GM23338 (cell line): ENCODE measurements around the gene CCDC93. TPM values are rescaled to one million over a fixed set of nuclear protein-coding genes. Genes with fewer than 3 reads are reported as not detected.

Experiments
- ATAC-seq: fragments of 200-7000 bp; cut with Tn5 transposase; 3 replicates; pipeline ENCODE4 v1.9.1; 2020
- DNase-seq: peaks from one replicate; pipeline ENCODE4 v3.0.0-alpha.2; 2015; ENCODE audit warnings: low spot score
- H2AFZ ChIP-seq: fragments of 200-600 bp; sonication (generic); 2 replicates; pipeline ENCODE4 v1.8.0; 2016; ENCODE audit warnings: antibody characterized with exemption, mild to moderate bottlenecking, moderate library complexity
- H3F3A ChIP-seq: fragments of 200-600 bp; sonication (generic); replicated peaks from 2 replicates; pipeline ENCODE4 v1.8.0; 2017; ENCODE audit warnings: antibody characterized with exemption, mixed run types, low read depth
- H3K27ac ChIP-seq: fragments of 200-600 bp; sonication (generic); 2 replicates; pipeline ENCODE4 v1.6.1; 2016; ENCODE audit warnings: low read depth
- H3K27me3 ChIP-seq: fragments of 200-600 bp; sonication (generic); 2 replicates; pipeline ENCODE4 v1.8.0; 2016; ENCODE audit warnings: mild to moderate bottlenecking, mixed run types, moderate library complexity; ENCODE audit not compliant: insufficient read depth
- H3K36me3 ChIP-seq: fragments of 200-600 bp; sonication (generic); 2 replicates; pipeline ENCODE4 v1.8.0; 2016; ENCODE audit warnings: mild to moderate bottlenecking; ENCODE audit not compliant: insufficient read depth
- H3K4me1 ChIP-seq: fragments of 200-600 bp; sonication (generic); 2 replicates; pipeline ENCODE4 v1.8.0; 2016; ENCODE audit warnings: mild to moderate bottlenecking, moderate library complexity; ENCODE audit not compliant: insufficient read depth
- H3K4me2 ChIP-seq: fragments of 200-600 bp; sonication (generic); 2 replicates; pipeline ENCODE4 v1.7.1; 2017; ENCODE audit warnings: mixed run types
- H3K4me3 ChIP-seq: fragments of 200-600 bp; sonication (generic); 2 replicates; pipeline ENCODE4 v1.6.1; 2016; ENCODE audit warnings: mixed run types
- H3K79me2 ChIP-seq: fragments of 200-600 bp; sonication (generic); replicated peaks from 2 replicates; pipeline ENCODE4 v1.8.0; 2017; ENCODE audit warnings: mild to moderate bottlenecking; ENCODE audit not compliant: insufficient read depth
- H3K9me2 ChIP-seq: fragments of 200-600 bp; sonication (generic); 2 replicates; pipeline ENCODE4 v1.8.0; 2017; ENCODE audit not compliant: insufficient read depth
- H4K20me1 ChIP-seq: fragments of 200-600 bp; sonication (generic); replicated peaks from 2 replicates; pipeline ENCODE4 v1.8.0; 2017; ENCODE audit warnings: mild to moderate bottlenecking; ENCODE audit not compliant: insufficient read depth
- H3K27ac Mint-ChIP-seq: 2 replicates; pipeline ENCODE4 v1.8.0; 2020; ENCODE audit warnings: inconsistent platforms, mild to moderate bottlenecking, moderate library complexity, mixed read lengths
- H3K27me3 Mint-ChIP-seq: 3 replicates; pipeline ENCODE4 v1.8.0; 2022; ENCODE audit warnings: low read depth, mild to moderate bottlenecking, moderate library complexity, mixed read lengths, inconsistent platforms; ENCODE audit not compliant: insufficient read depth, poor library complexity
- H3K36me3 Mint-ChIP-seq: 3 replicates; pipeline ENCODE4 v1.8.0; 2021; ENCODE audit warnings: low read depth, mild to moderate bottlenecking, inconsistent platforms, moderate library complexity, mixed read lengths
- H3K4me1 Mint-ChIP-seq: 3 replicates; pipeline ENCODE4 v1.8.0; 2020; ENCODE audit warnings: mild to moderate bottlenecking, inconsistent platforms, mixed read lengths
- H3K4me3 Mint-ChIP-seq: 3 replicates; pipeline ENCODE4 v1.8.0; 2021; ENCODE audit warnings: moderate library complexity, mild to moderate bottlenecking, inconsistent platforms, mixed read lengths
- H3K9me3 Mint-ChIP-seq: 3 replicates; pipeline ENCODE4 v1.8.0; 2020; ENCODE audit warnings: moderate library complexity, mild to moderate bottlenecking, inconsistent platforms, mixed read lengths
- CREB1 ChIP-seq: fragments of 250-450 bp; sonication (Bioruptor Pico); IDR thresholded peaks from 2 replicates; pipeline ENCODE4 v1.5.0; 2020; ENCODE audit warnings: low read depth, mild to moderate bottlenecking, moderate library complexity
- CTCF ChIP-seq, 2 experiments: fragments of 200-600 bp in 1 of 2; sonication (generic) in 1 of 2; conservative IDR thresholded peaks; 2 replicates each; pipeline versions ENCODE4 v1.5.1 to v1.6.1; 2016 to 2017; ENCODE audit warnings: antibody characterized with exemption in 2 of 2, low read depth in 2 of 2, mild to moderate bottlenecking in 2 of 2, moderate library complexity in 1 of 2
- EZH2phosphoT487 ChIP-seq: fragments of 200-600 bp; sonication (generic); IDR thresholded peaks from one replicate; pipeline ENCODE4 v1.8.1; 2018; ENCODE audit warnings: antibody characterized with exemption; ENCODE audit not compliant: unreplicated experiment
- STAT1 ChIP-seq: IDR thresholded peaks from one replicate; pipeline ENCODE4 v1.6.1; 2016; ENCODE audit warnings: antibody characterized with exemption; ENCODE audit not compliant: unreplicated experiment
- ZNF114 ChIP-seq: fragments of 250-450 bp; sonication (Bioruptor Pico); IDR thresholded peaks from 2 replicates; pipeline ENCODE4 v1.5.0; 2020; ENCODE audit warnings: mild to moderate bottlenecking, moderate library complexity
- ZNF331 ChIP-seq: fragments of 250-450 bp; sonication (Bioruptor Pico); IDR thresholded peaks from 2 replicates; pipeline ENCODE4 v1.5.0; 2020; ENCODE audit warnings: low read depth, mild to moderate bottlenecking, moderate library complexity
- ZNF462 ChIP-seq: fragments of 250-450 bp; sonication (Bioruptor Pico); IDR thresholded peaks from 2 replicates; pipeline ENCODE4 v1.5.0; 2020; ENCODE audit warnings: mild to moderate bottlenecking, moderate library complexity
- polyA plus RNA-seq: library from polyadenylated mRNA; unstranded; fragments of >200 nt; fragmentation: Nextera tagmentation; extraction: Ambion mirVana; gene quantifications from 2 replicates; pipeline ENCODE4 v1.2.1, GENCODE V29; 2016
- total RNA-seq: library from RNA; depleted of rRNA; stranded (reverse); fragments of >200 nt; shearing (Covaris generic); gene quantifications from 2 replicates; pipeline ENCODE4 v1.2.3, GENCODE V29; 2014

CCDC93 gene
- total and polyA plus RNA-seq, 2 experiments from 2014 or later = 13.1 to 16.8 TPM

GRCh38 chr2:118013221-118013723 is 598 bp downstream of the CCDC93 start:
- Histone ChIP-seq H3K4me1 (peaks cover 7% of the 10 kb centered on the region), H3K4me3 (peak overlapping the region; percentile 92), H3K4me2 (peak overlapping the region; percentile 99), H3K27ac (peak overlapping the region; percentile 80; the same call in 1 of the 2 replicates), H3K9me2 (no peaks in the 10 kb centered on the region), H2AFZ (peak overlapping the region; percentile 97), H3K36me3 (no peaks in the 10 kb centered on the region), H4K20me1 (peaks cover 11% of the 10 kb centered on the region; the same call in 1 of the 2 replicates), H3K27me3 (peaks cover 36% of the 10 kb centered on the region), H3F3A (no peaks in the 10 kb centered on the region), H3K79me2 (peaks cover 47% of the 10 kb centered on the region)
- Mint-ChIP-seq H3K27ac (no peak overlapping the region), H3K4me1 (peaks cover 14% of the 10 kb centered on the region; the same call in 2 of the 3 replicates), H3K27me3 (peaks cover 35% of the 10 kb centered on the region), H3K9me3 (no peaks in the 10 kb centered on the region; the same call in 2 of the 3 replicates), H3K4me3 (peak overlapping the region; percentile 94), H3K36me3 (peaks cover 3% of the 10 kb centered on the region; the same call in 1 of the 3 replicates)
- TF ChIP-seq CTCF (conservative IDR thresholded peaks at IDR 0.05; ENCODE audit: low read depth in 2 of 2) (peak in 1 of 2 experiments; percentile 26; a peak in 1 of 4 replicates), ZNF114 (CRISPR knock-in tag) (no peak), CREB1 (0 out of 2 replicates have a peak, but pooled peaks have one; percentile 18)
- DNase-seq (peak; percentile 57), ATAC-seq (peak; percentile 62)

- TF ChIP-seq ZNF114 (CRISPR knock-in tag) (no peak), ZNF331 (CRISPR knock-in tag) (no peak), EZH2phosphoT487 (no peak), CTCF (conservative IDR thresholded peaks at IDR 0.05; ENCODE audit: low read depth in 2 of 2) (no peak), STAT1 (no peak), CREB1 (no peak), ZNF462 (no peak)
- Histone ChIP-seq H3K9me2 (no peaks in the 10 kb centered on the region), H3K27me3 (peaks cover 31% of the 10 kb centered on the region), H4K20me1 (peaks cover 11% of the 10 kb centered on the region; the same call in 1 of the 2 replicates), H3K27ac (no peak overlapping the region), H3K4me2 (peak overlapping the region; percentile 99), H3K79me2 (peaks cover 47% of the 10 kb centered on the region), H3F3A (no peaks in the 10 kb centered on the region), H3K4me3 (peak overlapping the region; percentile 92), H2AFZ (peak overlapping the region; percentile 97; the same call in 1 of the 2 replicates), H3K36me3 (peaks cover 1% of the 10 kb centered on the region; the same call in 1 of the 2 replicates), H3K4me1 (peaks cover 7% of the 10 kb centered on the region)
- peak overlapping the region; percentile 94 for H3K4me3 Mint-ChIP-seq
- peaks cover 35% of the 10 kb centered on the region for H3K27me3 Mint-ChIP-seq
- peaks cover 14% of the 10 kb centered on the region; the same call in 2 of the 3 replicates for H3K4me1 Mint-ChIP-seq
- H3K27ac Mint-ChIP-seq = no peak overlapping the region
- H3K36me3 Mint-ChIP-seq = peaks cover 8% of the 10 kb centered on the region; the same call in 2 of the 3 replicates
- H3K9me3 Mint-ChIP-seq = no peaks in the 10 kb centered on the region; the same call in 2 of the 3 replicates
- ATAC-seq (no peak), DNase-seq (no peak)
These were observed 1.1 kb downstream of the CCDC93 start for GRCh38 chr2:118012778-118013177.
